ENCODE results near the gene CEP85L.

Gene CEP85L

GRCh38 chr6:118589649-118590365 lies 61.6 kb downstream of the CEP85L start:
- TF ChIP-seq POLR2A (IDR thresholded peaks at IDR 0.05; ENCODE audit: low read depth, low read length) (no peak), TAF1 (IDR thresholded peaks at IDR 0.05; ENCODE audit: borderline replicate concordance, low read depth, low read length) (no peak), POLR2AphosphoS5 (IDR thresholded peaks at IDR 0.05; ENCODE audit: low read depth, low read length) (no peak)
- no peak for DNase-seq (ENCODE audit: insufficient read length)
- no peak for FAIRE-seq

GRCh38 chr6:118589186-118589585 lies 62.2 kb downstream of the CEP85L start:
- DNase-seq (ENCODE audit: insufficient read length) (no peak), FAIRE-seq (no peak)
- TF ChIP-seq POLR2AphosphoS5 (IDR thresholded peaks at IDR 0.05; ENCODE audit: low read depth, low read length) (no peak), POLR2A (IDR thresholded peaks at IDR 0.05; ENCODE audit: low read depth, low read length) (no peak), TAF1 (IDR thresholded peaks at IDR 0.05; ENCODE audit: borderline replicate concordance, low read depth, low read length) (no peak)

GRCh38 chr6:118588626-118589025 lies 62.8 kb downstream of the CEP85L start:
- FAIRE-seq (no peak), DNase-seq (ENCODE audit: insufficient read length) (no peak)
- TF ChIP-seq POLR2A (IDR thresholded peaks at IDR 0.05; ENCODE audit: low read depth, low read length) (no peak), POLR2AphosphoS5 (IDR thresholded peaks at IDR 0.05; ENCODE audit: low read depth, low read length) (no peak), TAF1 (IDR thresholded peaks at IDR 0.05; ENCODE audit: borderline replicate concordance, low read depth, low read length) (no peak)

GRCh38 chr6:118586746-118587485 lies 64.5 kb downstream of the CEP85L start:
- TF ChIP-seq POLR2AphosphoS5 (IDR thresholded peaks at IDR 0.05; ENCODE audit: low read depth, low read length) (no peak), POLR2A (IDR thresholded peaks at IDR 0.05; ENCODE audit: low read depth, low read length) (no peak), TAF1 (IDR thresholded peaks at IDR 0.05; ENCODE audit: borderline replicate concordance, low read depth, low read length) (no peak)
- DNase-seq (ENCODE audit: insufficient read length) = no peak
- no peak for FAIRE-seq

- TF ChIP-seq TAF1 (IDR thresholded peaks at IDR 0.05; ENCODE audit: borderline replicate concordance, low read depth, low read length) (no peak), POLR2A (IDR thresholded peaks at IDR 0.05; ENCODE audit: low read depth, low read length) (no peak), POLR2AphosphoS5 (IDR thresholded peaks at IDR 0.05; ENCODE audit: low read depth, low read length) (no peak)
- FAIRE-seq (no peak), DNase-seq (ENCODE audit: insufficient read length) (no peak)
Measured at GRCh38 chr6:118584911-118585310, 66.5 kb downstream of the CEP85L start.

- TF ChIP-seq POLR2AphosphoS5 (IDR thresholded peaks at IDR 0.05; ENCODE audit: low read depth, low read length) = no peak
- TF ChIP-seq POLR2A (IDR thresholded peaks at IDR 0.05; ENCODE audit: low read depth, low read length) = no peak
- TF ChIP-seq TAF1 (IDR thresholded peaks at IDR 0.05; ENCODE audit: borderline replicate concordance, low read depth, low read length) = no peak
- no peak for FAIRE-seq
- no peak for DNase-seq (ENCODE audit: insufficient read length)
Measured at GRCh38 chr6:118581489-118581959, 69.9 kb downstream of the CEP85L start.

- DNase-seq (ENCODE audit: insufficient read length) (peak; percentile 7), FAIRE-seq (no peak)
- TF ChIP-seq POLR2AphosphoS5 (IDR thresholded peaks at IDR 0.05; ENCODE audit: low read depth, low read length) (no peak), POLR2A (IDR thresholded peaks at IDR 0.05; ENCODE audit: low read depth, low read length) (no peak), TAF1 (IDR thresholded peaks at IDR 0.05; ENCODE audit: borderline replicate concordance, low read depth, low read length) (no peak)
Measured at GRCh38 chr6:118580585-118581419, 70.6 kb downstream of the CEP85L start.

- TF ChIP-seq POLR2A (IDR thresholded peaks at IDR 0.05; ENCODE audit: low read depth, low read length) (no peak), TAF1 (IDR thresholded peaks at IDR 0.05; ENCODE audit: borderline replicate concordance, low read depth, low read length) (no peak), POLR2AphosphoS5 (IDR thresholded peaks at IDR 0.05; ENCODE audit: low read depth, low read length) (no peak)
- DNase-seq (ENCODE audit: insufficient read length) (no peak), FAIRE-seq (no peak)
Measured at GRCh38 chr6:118579786-118580185, 71.6 kb downstream of the CEP85L start.

- FAIRE-seq (no peak), DNase-seq (ENCODE audit: insufficient read length) (no peak)
- no peak for TF ChIP-seq TAF1 (IDR thresholded peaks at IDR 0.05; ENCODE audit: borderline replicate concordance, low read depth, low read length)
- no peak for TF ChIP-seq POLR2AphosphoS5 (IDR thresholded peaks at IDR 0.05; ENCODE audit: low read depth, low read length)
- no peak for TF ChIP-seq POLR2A (IDR thresholded peaks at IDR 0.05; ENCODE audit: low read depth, low read length)
Measured at GRCh38 chr6:118578617-118579016, 72.8 kb downstream of the CEP85L start.

GRCh38 chr6:118577972-118578371 lies 73.4 kb downstream of the CEP85L start:
- FAIRE-seq = no peak
- TF ChIP-seq POLR2AphosphoS5 (IDR thresholded peaks at IDR 0.05; ENCODE audit: low read depth, low read length) = no peak
- no peak for TF ChIP-seq TAF1 (IDR thresholded peaks at IDR 0.05; ENCODE audit: borderline replicate concordance, low read depth, low read length)
- no peak for TF ChIP-seq POLR2A (IDR thresholded peaks at IDR 0.05; ENCODE audit: low read depth, low read length)
- DNase-seq (ENCODE audit: insufficient read length) = no peak
